Measurements from ENCODE around the gene PIK3C2A. TPM values are rescaled to one million over a fixed set of nuclear protein-coding genes. Genes with fewer than 3 reads are reported as not detected.

Gene PIK3C2A
- 16.8 and 52.5 TPM in 2 replicates for total RNA-seq (ENCODE audit: low replicate concordance)

DNA sequence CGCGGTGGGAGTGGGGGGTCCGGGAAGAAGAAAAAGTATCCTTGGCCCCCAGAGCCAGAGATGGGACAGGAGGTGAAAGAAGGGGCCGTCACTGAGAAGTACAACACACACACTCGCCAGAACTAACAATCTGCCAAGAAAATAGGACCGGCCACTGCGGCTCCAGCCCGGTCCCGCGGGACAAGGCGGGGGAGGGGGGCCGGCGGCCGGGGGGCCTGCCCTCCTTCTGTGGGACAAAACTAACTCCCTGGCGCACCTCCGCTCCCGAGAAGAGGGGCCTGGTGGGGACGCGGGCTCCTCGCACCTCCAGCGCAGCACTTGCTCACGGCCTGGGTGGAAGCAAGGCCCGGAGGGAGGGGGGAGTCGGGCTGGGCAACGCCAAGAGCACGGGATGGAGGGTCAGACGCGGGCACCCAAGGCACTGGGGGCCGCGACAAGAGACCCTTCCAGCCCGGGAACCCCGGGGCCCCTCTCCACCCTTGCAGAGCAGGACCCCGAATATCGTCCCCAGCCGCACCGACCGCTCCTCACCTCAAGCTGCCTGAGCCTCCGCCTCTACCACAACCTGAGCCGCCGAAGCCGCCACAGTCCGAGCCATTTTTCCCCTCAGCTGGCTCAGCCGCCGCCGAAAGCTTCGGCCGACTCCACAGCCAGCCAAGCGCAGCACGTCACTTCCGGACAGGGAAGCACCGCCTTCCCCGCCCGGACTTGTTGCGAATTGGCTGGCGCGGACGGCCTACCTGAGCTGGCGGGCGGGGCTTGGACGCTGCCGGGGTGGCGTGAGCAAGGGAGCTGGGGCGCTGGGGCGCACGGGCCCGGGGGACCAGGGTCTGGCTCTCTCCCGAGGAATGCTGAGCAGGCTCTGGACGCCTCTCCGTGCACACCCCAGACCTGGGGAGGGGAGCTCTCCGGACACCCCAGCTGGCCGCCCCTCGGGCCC lies at the start of gene PIK3C2A:
PIK3C2A (minus strand) TSS at position 670 of the 940 bp plus-strand sequence. CDS start 38,245 bp downstream, outside the sequence.

Other genes starting within 250 kb of the PIK3C2A start
- 3.2 TPM in 1 of 2 replicates, not detected in the other for gene PLEKHA7, start 193.6 kb downstream of the PIK3C2A start, total RNA-seq (ENCODE audit: low replicate concordance)
- 796 and 1,086 TPM in 2 replicates for gene RPS13, start 130.3 kb downstream of the PIK3C2A start, total RNA-seq (ENCODE audit: low replicate concordance)
- 71.6 and 102 TPM in 2 replicates for gene NUCB2, start 68.8 kb upstream of the PIK3C2A start, total RNA-seq (ENCODE audit: low replicate concordance)
- gene NCR3LG1, start 143.8 kb upstream of the PIK3C2A start, total RNA-seq (ENCODE audit: low replicate concordance): 0.94 and 2.7 TPM in 2 replicates
- not detected in 2 replicates for gene KCNJ11, start 180.7 kb upstream of the PIK3C2A start, total RNA-seq (ENCODE audit: low replicate concordance)

Measured in smooth muscle cell of the coronary artery (primary cell).